Psoas muscle (tissue), 8 donors: ENCODE results near the gene SEZ6L2. TPM values are rescaled to one million over a fixed set of nuclear protein-coding genes. Genes with fewer than 3 reads are reported as not detected.

ENCODE experiments used
- ATAC-seq, 4 donors: fragments of 200-7000 bp; cut with Tn5 transposase; one replicate each; pipeline ENCODE4 v1.9.1; 2020; ENCODE audit warnings: moderate library complexity in 3 of 4, mild to moderate bottlenecking in 2 of 4
- DNase-seq, 2 donors: peaks; one replicate each; pipeline ENCODE4 v3.0.0-alpha.2; 2020
- H3K27ac ChIP-seq: fragments of 200-600 bp; one replicate; pipeline ENCODE4 v1.8.0; 2022
- H3K27me3 ChIP-seq, 3 donors: fragments of 200-600 bp in 1 of 3; one replicate each; pipeline versions ENCODE4 v1.6.1 to v1.8.0; 2013 to 2022; ENCODE audit warnings: low read length in 2 of 3, mild to moderate bottlenecking in 2 of 3, moderate library complexity in 1 of 3; ENCODE audit not compliant: insufficient read depth in 3 of 3
- H3K36me3 ChIP-seq, 2 donors: fragments of 200-600 bp in 1 of 2; one replicate each; pipeline versions ENCODE4 v1.6.1 to v1.8.0; 2013 to 2022; ENCODE audit warnings: low read depth in 1 of 2, mild to moderate bottlenecking in 1 of 2, moderate library complexity in 1 of 2; ENCODE audit not compliant: insufficient read depth in 1 of 2
- H3K4me1 ChIP-seq: fragments of 200-600 bp; one replicate; pipeline ENCODE4 v1.8.0; 2022
- H3K4me3 ChIP-seq: fragments of 200-600 bp; one replicate; pipeline ENCODE4 v1.8.0; 2022; ENCODE audit warnings: mild to moderate bottlenecking
- H3K9me3 ChIP-seq: fragments of 200-600 bp; one replicate; pipeline ENCODE4 v1.8.0; 2022
- CTCF ChIP-seq: fragments of 200-600 bp; IDR thresholded peaks from one replicate; pipeline ENCODE4 v1.8.0; 2022; ENCODE audit warnings: antibody characterized with exemption
- WGBS, 3 donors: extraction: QIAGEN DNeasy Blood & Tissue Kit; methylation state at CpG; one replicate each; pipeline versions ENCODE4 v1.1.6 to v1.1.7; 2013; 5-methylcytosine and 5-hydroxymethylcytosine counted together
- intact Hi-C, 2 donors: fragments of 100-400 bp; cut with DNase I; formaldehyde crosslinking; loops; one replicate each; pipeline versions ENCODE4 v1.11.0 to v1.14.2; 2022
- polyA plus RNA-seq, 3 donors: library from polyadenylated mRNA; stranded (reverse); fragments of 200-250 nt; gene quantifications; one replicate each; pipeline ENCODE4 v1.2.3, GENCODE V29; 2013
- total RNA-seq, 4 donors: library from RNA; stranded (reverse); fragmentation: NEBNext Ultra II Directional in 2 of 4; extraction: Animal tissue kit (Norgen Biotek cat#: 25700) in 2 of 4; gene quantifications; one replicate each; pipeline versions ENCODE4 v1.2.1 to v1.2.4, GENCODE V29; 2021 to 2023
- donor health status: healthy with polysubstance abuse.
- donor health status: DM: no; HTN: no; CAD: no; lungs with moderate emphysema.
- donor health status: Bipolar disorder and iron deficiency.
- donor health status: healthy.
- donor health status: DM: yes; HTN: yes; CAD: no.
- donor health status: DM: no; HTN: no; CAD: no.
- donor health status: DM: no; HTN: no; CAD: no.
- donor health status: DM: yes; HTN: yes; CAD: no.

Gene SEZ6L2
- total and polyA plus RNA-seq, 7 donors = 0.05 to 0.86 (median 0.23) TPM

DNA sequence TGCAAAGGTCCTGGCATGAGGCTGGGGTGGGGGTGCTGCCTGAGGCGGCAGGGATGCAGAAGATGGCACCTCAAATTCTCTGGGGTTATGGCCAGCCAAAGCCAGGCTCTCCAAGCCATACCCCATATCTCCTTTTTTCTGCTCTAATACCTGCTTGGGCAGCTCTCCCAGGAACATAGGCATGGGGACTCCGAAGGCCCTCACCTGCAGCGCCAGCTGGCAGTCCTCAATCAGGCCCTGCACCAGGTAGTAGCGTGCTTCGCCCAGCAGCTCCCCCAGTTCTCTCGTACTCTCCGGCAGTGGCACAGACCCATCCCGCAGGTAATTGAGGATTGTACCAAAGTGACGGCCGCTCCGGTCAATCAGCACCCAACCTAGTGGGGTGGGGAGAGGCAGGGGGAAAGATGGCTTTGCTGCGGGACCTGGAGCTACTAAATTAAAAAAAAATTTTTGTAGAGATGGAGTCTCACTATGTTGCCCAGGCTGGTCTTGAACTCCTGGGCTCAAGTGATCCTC, 23.7 kb upstream of the SEZ6L2 start:
- WGBS, 3 donors = 95 to 97% (median 96%) methylated on average over 12 of the region's 12 CpGs
- no peak for ATAC-seq
- peaks cover 9 to 57% of the 10 kb centered on the region in 2 donors for H3K36me3 ChIP-seq

GRCh38 chr16:29922326-29922725, 23.0 kb upstream of the SEZ6L2 start:
- Histone ChIP-seq H3K9me3 (no peaks in the 10 kb centered on the region), H3K4me1 (peaks cover 27% of the 10 kb centered on the region), H3K27ac (no peak overlapping the region), H3K27me3 (no peaks in the 10 kb centered on the region), H3K36me3 (peaks cover 9 to 61% of the 10 kb centered on the region in 2 donors), H3K4me3 (no peak overlapping the region)
- intact Hi-C loops = no loop called here
- TF ChIP-seq CTCF = no peak
- DNase-seq (no peak), ATAC-seq (no peak)
- WGBS, 3 donors = 77 to 91% (median 79%) methylated on average over 2 of the region's 2 CpGs

More for the DNA sequence above, 23.7 kb upstream of the SEZ6L2 start:
- H3K4me1 ChIP-seq = peaks cover 27% of the 10 kb centered on the region
- H3K27ac ChIP-seq = no peak overlapping the region
- H3K27me3 ChIP-seq = no peaks in the 10 kb centered on the region
- intact Hi-C loops = no loop called here
- no peak overlapping the region for H3K4me3 ChIP-seq
- no peak for TF ChIP-seq CTCF
- DNase-seq = no peak
- no peaks in the 10 kb centered on the region for H3K9me3 ChIP-seq

DNA sequence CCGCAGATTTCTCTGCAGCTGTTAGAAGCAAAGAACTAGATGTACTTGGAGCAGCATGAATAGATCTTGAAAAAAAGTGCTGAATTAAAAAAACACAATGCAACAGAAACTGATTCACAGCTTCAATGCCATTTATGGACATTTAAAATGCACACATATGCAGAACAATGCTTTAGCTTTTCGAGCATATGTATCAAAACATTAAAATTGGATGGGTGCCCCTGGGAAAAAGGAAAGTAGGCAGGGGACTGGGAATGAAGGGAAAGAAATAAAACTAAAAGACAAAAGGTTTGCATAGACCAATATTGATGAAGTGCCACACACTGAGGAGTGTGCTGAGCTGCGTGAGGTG, 21.7 kb upstream of the SEZ6L2 start:
- intact Hi-C loops = no loop called here
- no peak overlapping the region for H3K4me3 ChIP-seq
- H3K27me3 ChIP-seq = no peaks in the 10 kb centered on the region
- no peak for TF ChIP-seq CTCF
- DNase-seq = no peak
- ATAC-seq = no peak
- peaks cover 20% of the 10 kb centered on the region for H3K4me1 ChIP-seq
- peaks cover 9 to 65% of the 10 kb centered on the region in 2 donors for H3K36me3 ChIP-seq
- no peaks in the 10 kb centered on the region for H3K9me3 ChIP-seq
- WGBS, 3 donors = 58 to 69% (median 67%) methylated on average over 3 of the region's 3 CpGs
- H3K27ac ChIP-seq = no peak overlapping the region

GRCh38 chr16:29920288-29921033, 21.1 kb upstream of the SEZ6L2 start:
- intact Hi-C loops = no loop called here
- Histone ChIP-seq H3K4me3 (no peak overlapping the region), H3K36me3 (peaks cover 9 to 71% of the 10 kb centered on the region in 2 donors), H3K4me1 (peaks cover 20% of the 10 kb centered on the region), H3K9me3 (no peaks in the 10 kb centered on the region), H3K27me3 (no peaks in the 10 kb centered on the region), H3K27ac (no peak overlapping the region)
- ATAC-seq = no peak
- TF ChIP-seq CTCF = no peak
- no peak for DNase-seq
- 68 to 88% (median 73%) methylated on average over 6 of the region's 6 CpGs for WGBS, 3 donors
